Breast epithelium (tissue), 4 donors: Measurements from ENCODE around the gene CLEC4G. TPM values are rescaled to one million over a fixed set of nuclear protein-coding genes. Genes with fewer than 3 reads are reported as not detected.

ENCODE experiments used
- DNase-seq, 2 donors: peaks; one replicate each; pipeline ENCODE4 v3.0.0-alpha.2; 2019; ENCODE audit warnings: low spot score in 2 of 2
- H3K27ac ChIP-seq, 2 donors: fragments of 200-600 bp; sonication (generic) in 1 of 2; one replicate each; pipeline ENCODE4 v1.5.1; 2016 to 2019; ENCODE audit warnings: mild to moderate bottlenecking in 1 of 2
- H3K27me3 ChIP-seq, 2 donors: fragments of 200-600 bp; sonication (generic) in 1 of 2; one replicate each; pipeline versions ENCODE4 v1.5.1 to v1.6.0; 2017 to 2019; ENCODE audit warnings: control low read depth in 1 of 2, mild to moderate bottlenecking in 1 of 2
- H3K36me3 ChIP-seq: fragments of 200-600 bp; one replicate; pipeline ENCODE4 v1.5.1; 2019
- H3K4me1 ChIP-seq, 2 donors: fragments of 200-600 bp; sonication (generic); one replicate each; pipeline ENCODE4 v1.5.1; 2016 to 2019; ENCODE audit warnings: control low read depth in 1 of 2
- H3K4me3 ChIP-seq, 3 donors: fragments of 200-600 bp; sonication (generic); 1 replicate in 2 of 3; 2 replicates in 1 of 3; pipeline ENCODE4 v1.5.1; 2016 to 2019; ENCODE audit warnings: mild to moderate bottlenecking in 3 of 3, moderate library complexity in 2 of 3
- H3K9me3 ChIP-seq, 2 donors: fragments of 200-600 bp; sonication (generic) in 1 of 2; one replicate each; pipeline ENCODE4 v1.5.1; 2016 to 2019; ENCODE audit warnings: control low read depth in 1 of 2
- CTCF ChIP-seq, 3 donors: fragments of 450-650 bp; IDR thresholded peaks; one replicate each; pipeline ENCODE4 v1.5.1; 2016 to 2017; ENCODE audit warnings: antibody characterized with exemption in 3 of 3, mild to moderate bottlenecking in 3 of 3, moderate library complexity in 3 of 3
- POLR2A ChIP-seq: fragments of 450-650 bp; IDR thresholded peaks from one replicate; pipeline ENCODE4 v1.6.1; 2016; ENCODE audit warnings: antibody characterized with exemption, mild to moderate bottlenecking, moderate library complexity
- POLR2AphosphoS5 ChIP-seq, 3 donors: sonication (generic); formaldehyde crosslinking; IDR thresholded peaks; one replicate each; pipeline ENCODE4 v1.6.1; 2017; ENCODE audit warnings: antibody characterized with exemption in 3 of 3
- intact Hi-C: fragments of 100-400 bp; cut with DNase I; formaldehyde crosslinking; loops from one replicate; pipeline ENCODE4 v1.15.1; 2023; ENCODE audit warnings: low total_unique reads
- total RNA-seq, 3 donors: library from RNA; depleted of rRNA; stranded (reverse); fragments of >200 nt; gene quantifications; one replicate each; pipeline ENCODE4 v1.1.0, GENCODE V29; 2016

CLEC4G gene
- total RNA-seq, 3 donors from 2014 or later = 1.3 to 3.7 TPM; not detected in 1

DNA sequence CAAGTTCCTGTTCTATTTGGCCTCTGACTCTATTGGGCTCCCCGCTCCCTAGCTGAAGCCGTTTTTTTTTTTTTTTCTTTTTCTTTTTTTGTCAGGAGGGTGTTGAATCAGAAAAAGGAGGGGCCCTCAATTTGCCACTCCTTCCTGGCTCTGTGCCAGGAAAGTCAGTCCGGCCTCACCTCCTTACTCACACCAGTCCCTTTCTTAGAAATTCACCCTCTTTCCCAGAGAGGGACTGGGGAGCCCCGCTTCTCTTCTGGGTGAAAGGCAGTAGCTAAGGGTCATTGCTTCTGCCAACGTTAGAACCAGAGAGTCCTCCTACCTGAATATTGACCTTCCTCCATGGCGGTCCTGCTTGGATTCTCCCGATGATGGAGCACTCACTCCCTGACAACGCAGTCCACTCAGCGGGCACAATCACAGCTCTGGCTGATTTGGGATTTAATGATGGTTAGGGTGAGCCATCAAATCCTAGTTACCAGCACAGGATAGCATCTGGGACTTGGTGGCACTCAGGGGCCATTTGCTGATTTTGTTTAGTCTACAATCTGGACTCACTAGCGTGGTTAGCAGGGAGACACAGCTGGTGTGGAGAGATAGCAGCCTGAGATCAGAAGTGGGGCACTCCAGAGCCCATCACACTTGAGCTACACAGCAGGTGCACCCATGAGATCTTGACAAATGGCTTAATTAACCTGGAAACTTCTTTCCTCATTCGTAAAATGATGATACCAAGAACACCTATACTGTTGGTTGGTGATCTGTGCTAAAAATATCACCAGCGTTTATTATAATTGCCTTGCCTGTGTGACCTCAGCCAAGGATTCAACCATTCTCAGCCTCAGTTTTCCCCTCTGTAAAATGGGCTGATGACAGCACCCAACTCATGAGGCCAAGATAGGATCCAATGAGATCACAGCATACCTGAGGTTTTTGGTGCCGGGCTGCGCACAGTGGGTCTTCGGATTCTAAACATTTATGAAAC is 32.2 kb downstream of the CLEC4G start:
- Histone ChIP-seq H3K4me1 (no peaks in the 10 kb centered on the region), H3K9me3 (no peaks in the 10 kb centered on the region), H3K27me3 (peaks cover 0 to 57% of the 10 kb centered on the region in 2 donors), H3K4me3 (no peak overlapping the region), H3K27ac (no peak overlapping the region), H3K36me3 (no peaks in the 10 kb centered on the region)
- intact Hi-C loops = no loop called here
- DNase-seq = no peak
- TF ChIP-seq CTCF (IDR thresholded peaks at IDR 0.05) = no peak
- no peak for TF ChIP-seq POLR2A
- no peak for TF ChIP-seq POLR2AphosphoS5 (IDR thresholded peaks at IDR 0.05)

- TF ChIP-seq POLR2A (no peak), CTCF (IDR thresholded peaks at IDR 0.05) (no peak), POLR2AphosphoS5 (IDR thresholded peaks at IDR 0.05) (no peak)
- Histone ChIP-seq H3K4me1 (no peaks in the 10 kb centered on the region), H3K9me3 (no peaks in the 10 kb centered on the region), H3K27ac (no peak overlapping the region), H3K4me3 (no peak overlapping the region), H3K36me3 (no peaks in the 10 kb centered on the region), H3K27me3 (peaks cover 0 to 51% of the 10 kb centered on the region in 2 donors)
- no peak for DNase-seq
- intact Hi-C loops = no loop called here
These were observed 32.9 kb downstream of the CLEC4G start for GRCh38 chr19:7699003-7699402.

DNA sequence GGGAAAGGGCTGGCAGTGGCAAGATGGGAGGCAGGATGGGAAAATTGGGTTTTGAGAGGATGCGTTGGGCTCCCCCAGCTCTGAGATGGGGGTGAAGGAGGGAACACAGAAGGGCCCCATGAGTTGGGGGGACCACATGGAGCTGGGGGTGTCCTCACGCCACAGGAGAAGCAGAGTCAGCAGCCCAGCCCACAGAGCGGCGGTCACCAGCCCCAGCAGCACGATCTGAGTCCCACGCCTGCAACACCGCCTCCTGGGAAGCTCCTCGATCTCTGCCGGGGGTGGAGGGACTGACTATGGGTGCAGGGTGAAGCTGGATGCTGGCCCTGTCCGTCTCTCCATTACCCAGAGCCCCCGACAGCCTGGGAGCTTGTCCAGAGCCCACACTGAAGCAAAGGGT is 33.3 kb downstream of the CLEC4G start:
- H3K4me3 ChIP-seq = no peak overlapping the region
- intact Hi-C loops = no loop called here
- H3K27me3 ChIP-seq = peaks cover 0 to 51% of the 10 kb centered on the region in 2 donors
- DNase-seq = no peak
- H3K36me3 ChIP-seq = no peaks in the 10 kb centered on the region
- TF ChIP-seq CTCF (IDR thresholded peaks at IDR 0.05) (no peak), POLR2AphosphoS5 (IDR thresholded peaks at IDR 0.05) (no peak), POLR2A (no peak)
- H3K4me1 ChIP-seq = no peaks in the 10 kb centered on the region
- H3K27ac ChIP-seq = no peak overlapping the region
- no peaks in the 10 kb centered on the region for H3K9me3 ChIP-seq

- no peak for DNase-seq
- no peaks in the 10 kb centered on the region for H3K9me3 ChIP-seq
- H3K4me3 ChIP-seq = no peak overlapping the region
- TF ChIP-seq POLR2AphosphoS5 (IDR thresholded peaks at IDR 0.05) (no peak), CTCF (IDR thresholded peaks at IDR 0.05) (no peak), POLR2A (no peak)
- no peaks in the 10 kb centered on the region for H3K4me1 ChIP-seq
- intact Hi-C loops = no loop called here
- H3K27me3 ChIP-seq = peaks cover 0 to 51% of the 10 kb centered on the region in 2 donors
- H3K27ac ChIP-seq = no peak overlapping the region
- no peaks in the 10 kb centered on the region for H3K36me3 ChIP-seq
These were observed 34.1 kb downstream of the CLEC4G start for GRCh38 chr19:7697721-7698287.

- Histone ChIP-seq H3K27me3 (peaks cover 0 to 42% of the 10 kb centered on the region in 2 donors), H3K4me1 (no peaks in the 10 kb centered on the region), H3K36me3 (no peaks in the 10 kb centered on the region), H3K4me3 (no peak overlapping the region), H3K27ac (no peak overlapping the region), H3K9me3 (no peaks in the 10 kb centered on the region)
- no peak for TF ChIP-seq POLR2AphosphoS5 (IDR thresholded peaks at IDR 0.05)
- TF ChIP-seq POLR2A = no peak
- TF ChIP-seq CTCF (IDR thresholded peaks at IDR 0.05) = no peak
- intact Hi-C loops = no loop called here
- no peak for DNase-seq
These were observed 37.4 kb downstream of the CLEC4G start for GRCh38 chr19:7694499-7694898.
